GM23338 (cell line): ENCODE data around the gene TGFBR3. TPM values are rescaled to one million over a fixed set of nuclear protein-coding genes. Genes with fewer than 3 reads are reported as not detected.

Source experiments
- ATAC-seq: fragments of 200-7000 bp; cut with Tn5 transposase; 3 replicates; pipeline ENCODE4 v1.9.1; 2020
- DNase-seq: peaks from one replicate; pipeline ENCODE4 v3.0.0-alpha.2; 2015; ENCODE audit warnings: low spot score
- H2AFZ ChIP-seq: fragments of 200-600 bp; sonication (generic); 2 replicates; pipeline ENCODE4 v1.8.0; 2016; ENCODE audit warnings: antibody characterized with exemption, mild to moderate bottlenecking, moderate library complexity
- H3F3A ChIP-seq: fragments of 200-600 bp; sonication (generic); replicated peaks from 2 replicates; pipeline ENCODE4 v1.8.0; 2017; ENCODE audit warnings: antibody characterized with exemption, mixed run types, low read depth
- H3K27ac ChIP-seq: fragments of 200-600 bp; sonication (generic); 2 replicates; pipeline ENCODE4 v1.6.1; 2016; ENCODE audit warnings: low read depth
- H3K27me3 ChIP-seq: fragments of 200-600 bp; sonication (generic); 2 replicates; pipeline ENCODE4 v1.8.0; 2016; ENCODE audit warnings: mild to moderate bottlenecking, mixed run types, moderate library complexity; ENCODE audit not compliant: insufficient read depth
- H3K36me3 ChIP-seq: fragments of 200-600 bp; sonication (generic); 2 replicates; pipeline ENCODE4 v1.8.0; 2016; ENCODE audit warnings: mild to moderate bottlenecking; ENCODE audit not compliant: insufficient read depth
- H3K4me1 ChIP-seq: fragments of 200-600 bp; sonication (generic); 2 replicates; pipeline ENCODE4 v1.8.0; 2016; ENCODE audit warnings: mild to moderate bottlenecking, moderate library complexity; ENCODE audit not compliant: insufficient read depth
- H3K4me2 ChIP-seq: fragments of 200-600 bp; sonication (generic); 2 replicates; pipeline ENCODE4 v1.7.1; 2017; ENCODE audit warnings: mixed run types
- H3K4me3 ChIP-seq: fragments of 200-600 bp; sonication (generic); 2 replicates; pipeline ENCODE4 v1.6.1; 2016; ENCODE audit warnings: mixed run types
- H3K79me2 ChIP-seq: fragments of 200-600 bp; sonication (generic); replicated peaks from 2 replicates; pipeline ENCODE4 v1.8.0; 2017; ENCODE audit warnings: mild to moderate bottlenecking; ENCODE audit not compliant: insufficient read depth
- H3K9me2 ChIP-seq: fragments of 200-600 bp; sonication (generic); 2 replicates; pipeline ENCODE4 v1.8.0; 2017; ENCODE audit not compliant: insufficient read depth
- H4K20me1 ChIP-seq: fragments of 200-600 bp; sonication (generic); replicated peaks from 2 replicates; pipeline ENCODE4 v1.8.0; 2017; ENCODE audit warnings: mild to moderate bottlenecking; ENCODE audit not compliant: insufficient read depth
- H3K27ac Mint-ChIP-seq: 2 replicates; pipeline ENCODE4 v1.8.0; 2020; ENCODE audit warnings: inconsistent platforms, mild to moderate bottlenecking, moderate library complexity, mixed read lengths
- H3K27me3 Mint-ChIP-seq: 3 replicates; pipeline ENCODE4 v1.8.0; 2022; ENCODE audit warnings: low read depth, mild to moderate bottlenecking, moderate library complexity, mixed read lengths, inconsistent platforms; ENCODE audit not compliant: insufficient read depth, poor library complexity
- H3K36me3 Mint-ChIP-seq: 3 replicates; pipeline ENCODE4 v1.8.0; 2021; ENCODE audit warnings: low read depth, mild to moderate bottlenecking, inconsistent platforms, moderate library complexity, mixed read lengths
- H3K4me1 Mint-ChIP-seq: 3 replicates; pipeline ENCODE4 v1.8.0; 2020; ENCODE audit warnings: mild to moderate bottlenecking, inconsistent platforms, mixed read lengths
- H3K4me3 Mint-ChIP-seq: 3 replicates; pipeline ENCODE4 v1.8.0; 2021; ENCODE audit warnings: moderate library complexity, mild to moderate bottlenecking, inconsistent platforms, mixed read lengths
- H3K9me3 Mint-ChIP-seq: 3 replicates; pipeline ENCODE4 v1.8.0; 2020; ENCODE audit warnings: moderate library complexity, mild to moderate bottlenecking, inconsistent platforms, mixed read lengths
- CREB1 ChIP-seq: fragments of 250-450 bp; sonication (Bioruptor Pico); IDR thresholded peaks from 2 replicates; pipeline ENCODE4 v1.5.0; 2020; ENCODE audit warnings: low read depth, mild to moderate bottlenecking, moderate library complexity
- EZH2 ChIP-seq: fragments of 200-600 bp; sonication (generic); IDR thresholded peaks from one replicate; pipeline ENCODE4 v1.8.0; 2017; ENCODE audit warnings: antibody characterized with exemption, mild to moderate bottlenecking, low read depth; ENCODE audit not compliant: unreplicated experiment
- ZNF114 ChIP-seq: fragments of 250-450 bp; sonication (Bioruptor Pico); IDR thresholded peaks from 2 replicates; pipeline ENCODE4 v1.5.0; 2020; ENCODE audit warnings: mild to moderate bottlenecking, moderate library complexity
- polyA plus RNA-seq: library from polyadenylated mRNA; unstranded; fragments of >200 nt; fragmentation: Nextera tagmentation; extraction: Ambion mirVana; gene quantifications from 2 replicates; pipeline ENCODE4 v1.2.1, GENCODE V29; 2016
- total RNA-seq: library from RNA; depleted of rRNA; stranded (reverse); fragments of >200 nt; shearing (Covaris generic); gene quantifications from 2 replicates; pipeline ENCODE4 v1.2.3, GENCODE V29; 2014
- TF ChIP-seq, protein P1 (sequence below): IDR thresholded peaks from one replicate; pipeline ENCODE4 v1.6.1; 2018; ENCODE audit warnings: antibody characterized with exemption; ENCODE audit not compliant: unreplicated experiment
- TF ChIP-seq, protein P2 (sequence below), 2 experiments: fragments of 200-600 bp in 1 of 2; sonication (generic) in 1 of 2; conservative IDR thresholded peaks; 2 replicates each; pipeline versions ENCODE4 v1.5.1 to v1.6.1; 2016 to 2017; ENCODE audit warnings: antibody characterized with exemption in 2 of 2, low read depth in 2 of 2, mild to moderate bottlenecking in 2 of 2, moderate library complexity in 1 of 2
- TF ChIP-seq, protein P3 (sequence below): IDR thresholded peaks from 2 replicates; pipeline ENCODE4 v1.6.1; 2016; ENCODE audit warnings: antibody characterized with exemption

TGFBR3 gene
- total and polyA plus RNA-seq, 2 experiments from 2014 or later: 1.7 to 2.9 TPM

GRCh38 chr1:91736146-91736714 is 149.7 kb downstream of the TGFBR3 start (continued):
- TF ChIP-seq, protein P1, sequence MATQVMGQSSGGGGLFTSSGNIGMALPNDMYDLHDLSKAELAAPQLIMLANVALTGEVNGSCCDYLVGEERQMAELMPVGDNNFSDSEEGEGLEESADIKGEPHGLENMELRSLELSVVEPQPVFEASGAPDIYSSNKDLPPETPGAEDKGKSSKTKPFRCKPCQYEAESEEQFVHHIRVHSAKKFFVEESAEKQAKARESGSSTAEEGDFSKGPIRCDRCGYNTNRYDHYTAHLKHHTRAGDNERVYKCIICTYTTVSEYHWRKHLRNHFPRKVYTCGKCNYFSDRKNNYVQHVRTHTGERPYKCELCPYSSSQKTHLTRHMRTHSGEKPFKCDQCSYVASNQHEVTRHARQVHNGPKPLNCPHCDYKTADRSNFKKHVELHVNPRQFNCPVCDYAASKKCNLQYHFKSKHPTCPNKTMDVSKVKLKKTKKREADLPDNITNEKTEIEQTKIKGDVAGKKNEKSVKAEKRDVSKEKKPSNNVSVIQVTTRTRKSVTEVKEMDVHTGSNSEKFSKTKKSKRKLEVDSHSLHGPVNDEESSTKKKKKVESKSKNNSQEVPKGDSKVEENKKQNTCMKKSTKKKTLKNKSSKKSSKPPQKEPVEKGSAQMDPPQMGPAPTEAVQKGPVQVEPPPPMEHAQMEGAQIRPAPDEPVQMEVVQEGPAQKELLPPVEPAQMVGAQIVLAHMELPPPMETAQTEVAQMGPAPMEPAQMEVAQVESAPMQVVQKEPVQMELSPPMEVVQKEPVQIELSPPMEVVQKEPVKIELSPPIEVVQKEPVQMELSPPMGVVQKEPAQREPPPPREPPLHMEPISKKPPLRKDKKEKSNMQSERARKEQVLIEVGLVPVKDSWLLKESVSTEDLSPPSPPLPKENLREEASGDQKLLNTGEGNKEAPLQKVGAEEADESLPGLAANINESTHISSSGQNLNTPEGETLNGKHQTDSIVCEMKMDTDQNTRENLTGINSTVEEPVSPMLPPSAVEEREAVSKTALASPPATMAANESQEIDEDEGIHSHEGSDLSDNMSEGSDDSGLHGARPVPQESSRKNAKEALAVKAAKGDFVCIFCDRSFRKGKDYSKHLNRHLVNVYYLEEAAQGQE: no peak
- TF ChIP-seq ZNF114 (CRISPR knock-in tag) (no peak), EZH2 (no peak), CREB1 (no peak)
- TF ChIP-seq, protein P2, sequence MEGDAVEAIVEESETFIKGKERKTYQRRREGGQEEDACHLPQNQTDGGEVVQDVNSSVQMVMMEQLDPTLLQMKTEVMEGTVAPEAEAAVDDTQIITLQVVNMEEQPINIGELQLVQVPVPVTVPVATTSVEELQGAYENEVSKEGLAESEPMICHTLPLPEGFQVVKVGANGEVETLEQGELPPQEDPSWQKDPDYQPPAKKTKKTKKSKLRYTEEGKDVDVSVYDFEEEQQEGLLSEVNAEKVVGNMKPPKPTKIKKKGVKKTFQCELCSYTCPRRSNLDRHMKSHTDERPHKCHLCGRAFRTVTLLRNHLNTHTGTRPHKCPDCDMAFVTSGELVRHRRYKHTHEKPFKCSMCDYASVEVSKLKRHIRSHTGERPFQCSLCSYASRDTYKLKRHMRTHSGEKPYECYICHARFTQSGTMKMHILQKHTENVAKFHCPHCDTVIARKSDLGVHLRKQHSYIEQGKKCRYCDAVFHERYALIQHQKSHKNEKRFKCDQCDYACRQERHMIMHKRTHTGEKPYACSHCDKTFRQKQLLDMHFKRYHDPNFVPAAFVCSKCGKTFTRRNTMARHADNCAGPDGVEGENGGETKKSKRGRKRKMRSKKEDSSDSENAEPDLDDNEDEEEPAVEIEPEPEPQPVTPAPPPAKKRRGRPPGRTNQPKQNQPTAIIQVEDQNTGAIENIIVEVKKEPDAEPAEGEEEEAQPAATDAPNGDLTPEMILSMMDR (conservative IDR thresholded peaks at IDR 0.05; ENCODE audit: low read depth in 2 of 2): no peak
- TF ChIP-seq, protein P3, sequence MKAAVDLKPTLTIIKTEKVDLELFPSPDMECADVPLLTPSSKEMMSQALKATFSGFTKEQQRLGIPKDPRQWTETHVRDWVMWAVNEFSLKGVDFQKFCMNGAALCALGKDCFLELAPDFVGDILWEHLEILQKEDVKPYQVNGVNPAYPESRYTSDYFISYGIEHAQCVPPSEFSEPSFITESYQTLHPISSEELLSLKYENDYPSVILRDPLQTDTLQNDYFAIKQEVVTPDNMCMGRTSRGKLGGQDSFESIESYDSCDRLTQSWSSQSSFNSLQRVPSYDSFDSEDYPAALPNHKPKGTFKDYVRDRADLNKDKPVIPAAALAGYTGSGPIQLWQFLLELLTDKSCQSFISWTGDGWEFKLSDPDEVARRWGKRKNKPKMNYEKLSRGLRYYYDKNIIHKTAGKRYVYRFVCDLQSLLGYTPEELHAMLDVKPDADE: no peak

GRCh38 chr1:91735266-91735845 is 150.6 kb downstream of the TGFBR3 start:
- Histone ChIP-seq H4K20me1 (no peaks in the 10 kb centered on the region), H3K4me1 (no peaks in the 10 kb centered on the region), H3K9me2 (no peaks in the 10 kb centered on the region), H3K36me3 (no peaks in the 10 kb centered on the region), H2AFZ (no peak overlapping the region), H3K4me2 (no peak overlapping the region), H3K4me3 (no peak overlapping the region), H3K27ac (no peak overlapping the region), H3K27me3 (no peaks in the 10 kb centered on the region), H3F3A (no peaks in the 10 kb centered on the region), H3K79me2 (no peaks in the 10 kb centered on the region)
- no peaks in the 10 kb centered on the region for H3K9me3 Mint-ChIP-seq
- no peaks in the 10 kb centered on the region for H3K36me3 Mint-ChIP-seq
- no peak overlapping the region for H3K27ac Mint-ChIP-seq
- peaks cover 5% of the 10 kb centered on the region for H3K27me3 Mint-ChIP-seq
- no peak overlapping the region for H3K4me3 Mint-ChIP-seq
- peaks cover 21% of the 10 kb centered on the region for H3K4me1 Mint-ChIP-seq
- TF ChIP-seq, protein P3: no peak
- no peak for DNase-seq
- no peak for ATAC-seq
